K562 (cell line): ENCODE data around the gene GSTM1. TPM values are rescaled to one million over a fixed set of nuclear protein-coding genes. Genes with fewer than 3 reads are reported as not detected.

Experiments
- ATAC-seq: fragments of 200-7000 bp; cut with Tn5 transposase; 3 replicates; pipeline ENCODE4 v1.9.1; 2020; ENCODE audit warnings: moderate library complexity
- BruUV-seq: library from RNA; stranded (reverse); fragments of 400-500 nt; replicated peaks from 2 replicates; lab custom pipeline; 2021; lab: Mats Ljungman, UMichigan
- CTCF ChIA-PET: fragments of 300-600 bp; formaldehyde crosslinking; extraction: SDS; loops from one replicate; lab custom pipeline; 2021; ENCODE audit warnings: low intra/inter-chr PET ratio; lab: Yijun Ruan, JAX
- POLR2A ChIA-PET: fragments of 300-600, 350-650 bp; sonication (Branson Sonifier 250); formaldehyde crosslinking; extraction: SDS; loops from one replicate; lab custom pipeline; 2021; ENCODE audit warnings: antibody characterized with exemption, inconsistent platforms; lab: Yijun Ruan, JAX
- DNase-seq, 4 experiments: peaks; one replicate each; pipeline versions ENCODE4 v3.0.0 to v3.0.0-alpha.2; 2011 to 2018; ENCODE audit warnings: low spot score in 3 of 4, mixed read lengths in 3 of 4; ENCODE audit errors: extremely low read depth in 1 of 4
- FAIRE-seq: peaks from 2 replicates; lab custom pipeline; 2011; peaks lifted over from hg19 to GRCh38; lab: Jason Lieb, UNC
- H2AFZ ChIP-seq: 2 replicates; pipeline ENCODE4 v1.6.0; 2011; ENCODE audit warnings: low read depth, low read length, control low read depth, inconsistent platforms
- H3K27ac ChIP-seq: fragments of 200-600 bp; 3 replicates; pipeline ENCODE4 v1.8.0; 2011; ENCODE audit warnings: low read depth, mild to moderate bottlenecking, control low read depth, inconsistent platforms, low read length, moderate library complexity, mixed read lengths; ENCODE audit errors: extremely low read depth
- H3K27me3 ChIP-seq, 2 experiments: fragments of 300-600 bp in 1 of 2; 2 replicates in 1 of 2; 3 replicates in 1 of 2; pipeline versions ENCODE4 v1.6.0 to v1.8.0; 2011; ENCODE audit warnings: inconsistent platforms in 2 of 2, low read length in 2 of 2, mild to moderate bottlenecking in 1 of 2, mixed read lengths in 1 of 2, moderate library complexity in 1 of 2; ENCODE audit not compliant: control insufficient read depth in 2 of 2, insufficient read depth in 2 of 2
- H3K36me3 ChIP-seq: fragments of 300-600 bp; 3 replicates; pipeline ENCODE4 v1.8.0; 2011; ENCODE audit warnings: mild to moderate bottlenecking, low read length, inconsistent platforms; ENCODE audit not compliant: control insufficient read depth, insufficient read depth
- H3K4me1 ChIP-seq, 2 experiments: fragments of 200-600 bp in 1 of 2; replicated peaks in 1 of 2; 2 replicates in 1 of 2; 3 replicates in 1 of 2; pipeline versions ENCODE4 v1.5.1 to v1.8.0; 2011; ENCODE audit warnings: inconsistent platforms in 2 of 2, low read length in 2 of 2, mild to moderate bottlenecking in 1 of 2, mixed read lengths in 1 of 2, moderate library complexity in 1 of 2; ENCODE audit not compliant: control insufficient read depth in 2 of 2, insufficient read depth in 2 of 2
- H3K4me2 ChIP-seq: 2 replicates; pipeline ENCODE4 v1.6.1; 2011; ENCODE audit warnings: low read length, control low read depth, inconsistent platforms, mixed read lengths; ENCODE audit not compliant: insufficient read depth
- H3K4me3 ChIP-seq: fragments of 200-600 bp; sonication (generic), shearing (Covaris generic); 2 replicates; pipeline ENCODE4 v1.5.1; 2016; ENCODE audit warnings: control low read depth, inconsistent platforms
- H3K79me2 ChIP-seq: fragments of 200-600 bp; 3 replicates; pipeline ENCODE4 v1.8.0; 2011; ENCODE audit warnings: low read length, inconsistent platforms; ENCODE audit not compliant: control insufficient read depth, insufficient read depth
- H3K9ac ChIP-seq, 2 experiments: 2 replicates each; pipeline versions ENCODE4 v1.6.0 to v1.6.1; 2011; ENCODE audit warnings: low read depth in 2 of 2, low read length in 2 of 2, control low read depth in 1 of 2, inconsistent platforms in 1 of 2, mild to moderate bottlenecking in 1 of 2, mixed read lengths in 1 of 2; ENCODE audit not compliant: insufficient read depth in 1 of 2
- H3K9me1 ChIP-seq: one replicate; pipeline ENCODE4 v1.6.0; 2011; ENCODE audit warnings: inconsistent platforms, mild to moderate bottlenecking, low read length, moderate library complexity; ENCODE audit not compliant: control insufficient read depth, insufficient read depth
- H3K9me3 ChIP-seq: replicated peaks from 2 replicates; pipeline ENCODE4 v1.5.1; 2011; ENCODE audit warnings: low read depth, low read length, inconsistent platforms; ENCODE audit not compliant: control insufficient read depth, insufficient read depth
- H4K20me1 ChIP-seq: replicated peaks from 2 replicates; pipeline ENCODE4 v1.6.1; 2011; ENCODE audit warnings: low read length, inconsistent platforms, mixed read lengths; ENCODE audit not compliant: control insufficient read depth, insufficient read depth
- CBX1 ChIP-seq: sonication (generic); IDR thresholded peaks from 2 replicates; pipeline ENCODE4 v1.6.1; 2016; ENCODE audit warnings: antibody characterized with exemption, low read depth, mild to moderate bottlenecking
- DACH1 ChIP-seq: fragments of 450-650 bp; IDR thresholded peaks from 2 replicates; pipeline ENCODE4 v1.6.1; 2018; ENCODE audit not compliant: partially characterized antibody
- FOXO4 ChIP-seq: fragments of 450-650 bp; formaldehyde crosslinking; IDR thresholded peaks from 2 replicates; pipeline ENCODE4 v1.4.0; 2020; ENCODE audit warnings: mild to moderate bottlenecking, moderate library complexity
- KLF16 ChIP-seq: IDR thresholded peaks from 2 replicates; pipeline ENCODE4 v1.6.1; 2016; ENCODE audit warnings: antibody characterized with exemption
- MBD2 ChIP-seq: sonication (generic); IDR thresholded peaks from 2 replicates; pipeline ENCODE4 v1.6.1; 2016; ENCODE audit warnings: low read depth, borderline replicate concordance
- NBN ChIP-seq: fragments of 450-650 bp; IDR thresholded peaks from 2 replicates; pipeline ENCODE4 v1.6.1; 2016; ENCODE audit warnings: low read depth, mild to moderate bottlenecking
- NFATC3 ChIP-seq: fragments of 450-650 bp; IDR thresholded peaks from 2 replicates; pipeline ENCODE4 v1.6.1; 2017; ENCODE audit warnings: mild to moderate bottlenecking
- NR2C1 ChIP-seq, 2 experiments: fragments of 450-650 bp; IDR thresholded peaks; 2 replicates each; pipeline ENCODE4 v1.6.1; 2017; ENCODE audit warnings: mild to moderate bottlenecking in 2 of 2, antibody characterized with exemption in 1 of 2, inconsistent platforms in 1 of 2, missing compliant biosample characterization in 1 of 2, missing genetic modification characterization in 1 of 2
- PHTF2 ChIP-seq: fragments of 250-450 bp; sonication (Bioruptor Pico); IDR thresholded peaks from 2 replicates; pipeline ENCODE4 v1.5.0; 2021; ENCODE audit warnings: mild to moderate bottlenecking
- PKNOX1 ChIP-seq: fragments of 450-650 bp; IDR thresholded peaks from 2 replicates; pipeline ENCODE4 v1.6.1; 2016
- RHOXF2B ChIP-seq: fragments of 250-450 bp; sonication (Bioruptor Pico); conservative IDR thresholded peaks from 2 replicates; pipeline ENCODE4 v1.5.1; 2021
- SOX6 ChIP-seq: fragments of 450-650 bp; IDR thresholded peaks from 2 replicates; pipeline ENCODE4 v1.6.1; 2014; ENCODE audit warnings: mild to moderate bottlenecking
- TRIM28 ChIP-seq: fragments of 450-650 bp; IDR thresholded peaks from 2 replicates; pipeline ENCODE4 v1.6.1; 2017
- U2AF2 ChIP-seq: fragments of 200-400 bp; formaldehyde crosslinking; optimal IDR thresholded peaks from 2 replicates; pipeline ENCODE3; 2017; ENCODE audit warnings: low read depth, mild to moderate bottlenecking, low read length
- ZC3H8 ChIP-seq: fragments of 450-650 bp; IDR thresholded peaks from 2 replicates; pipeline ENCODE4 v1.6.1; 2017
- ZNF174 ChIP-seq: fragments of 250-450 bp; sonication (Bioruptor Pico); IDR thresholded peaks from 2 replicates; pipeline ENCODE4 v1.4.0; 2020; ENCODE audit warnings: mild to moderate bottlenecking
- ZNF445 ChIP-seq: fragments of 250-450 bp; sonication (Bioruptor Pico); IDR thresholded peaks from 2 replicates; pipeline ENCODE4 v1.4.0; 2020; ENCODE audit warnings: low read depth, mild to moderate bottlenecking, moderate library complexity
- WGBS: fragments of 100-300 bp; shearing (Covaris generic); methylation state at CpG from one replicate; pipeline ENCODE4 v1.1.6; 2016; ENCODE audit warnings: low coverage, mixed read lengths; ENCODE audit not compliant: insufficient coverage; ENCODE audit errors: missing lambda C conversion rate; 5-methylcytosine and 5-hydroxymethylcytosine counted together
- in situ Hi-C: fragments of 300-500 bp; cut with MboI; formaldehyde crosslinking; loops from 4 replicates; pipeline ENCODE4 v1.15.0; 2018; ENCODE audit warnings: inconsistent platforms, mixed read lengths
- intact Hi-C: fragments of 100-400 bp; cut with micrococcal nuclease; formaldehyde crosslinking; loops from 2 replicates; pipeline ENCODE4 v1.14.2; 2022
- polyA plus RNA-seq, 8 experiments: library from polyadenylated mRNA; depleted of rRNA in 4 of 8; stranded (reverse) in 5 of 8; unstranded in 3 of 8; fragments of >200 nt; fragmentation: Nextera tagmentation in 2 of 8; fragmentation: Illumina TruSeq in 1 of 8; extraction: Ambion mirVana in 2 of 8; extraction: Trizol in 1 of 8; gene quantifications; 2 replicates each; pipeline versions ENCODE4 v1.2.1 to v1.2.3, GENCODE V29; 2011 to 2014; ENCODE audit warnings: inconsistent platforms in 1 of 8, missing spikeins in 1 of 8
- total RNA-seq, 7 experiments: library from RNA; depleted of rRNA in 6 of 7; stranded (reverse); fragments of >200 nt in 6 of 7; fragmentation: Illumina TruSeq in 2 of 7; extraction: Trizol in 2 of 7; gene quantifications; 2 replicates each; pipeline versions ENCODE4 v1.2.1 to v1.2.3, GENCODE V29; 2011 to 2021; ENCODE audit warnings: low replicate concordance in 1 of 7
- TF ChIP-seq, protein P1 (sequence below), 3 experiments: fragments of 200-800 bp in 1 of 3; sonication (Bioruptor generic) in 1 of 3; sonication (generic) in 1 of 3; formaldehyde crosslinking in 1 of 3; IDR thresholded peaks; 2 replicates each; pipeline versions ENCODE4 v1.6.1 to v1.8.0; 2016 to 2022; ENCODE audit warnings: mild to moderate bottlenecking in 2 of 3, missing compliant biosample characterization in 2 of 3, missing genetic modification characterization in 2 of 3, missing genetic modification reagents in 1 of 3
- TF ChIP-seq, protein P2 (sequence below): sonication (generic); formaldehyde crosslinking; IDR thresholded peaks from 2 replicates; pipeline ENCODE4 v1.8.0; 2023; ENCODE audit warnings: mild to moderate bottlenecking, missing genetic modification reagents

Gene GSTM1
- total and polyA plus RNA-seq, 9 of the 15 experiments (the other 6 are each of a cell fraction or from before 2014, with no cell fraction given) = not detected

DNA sequence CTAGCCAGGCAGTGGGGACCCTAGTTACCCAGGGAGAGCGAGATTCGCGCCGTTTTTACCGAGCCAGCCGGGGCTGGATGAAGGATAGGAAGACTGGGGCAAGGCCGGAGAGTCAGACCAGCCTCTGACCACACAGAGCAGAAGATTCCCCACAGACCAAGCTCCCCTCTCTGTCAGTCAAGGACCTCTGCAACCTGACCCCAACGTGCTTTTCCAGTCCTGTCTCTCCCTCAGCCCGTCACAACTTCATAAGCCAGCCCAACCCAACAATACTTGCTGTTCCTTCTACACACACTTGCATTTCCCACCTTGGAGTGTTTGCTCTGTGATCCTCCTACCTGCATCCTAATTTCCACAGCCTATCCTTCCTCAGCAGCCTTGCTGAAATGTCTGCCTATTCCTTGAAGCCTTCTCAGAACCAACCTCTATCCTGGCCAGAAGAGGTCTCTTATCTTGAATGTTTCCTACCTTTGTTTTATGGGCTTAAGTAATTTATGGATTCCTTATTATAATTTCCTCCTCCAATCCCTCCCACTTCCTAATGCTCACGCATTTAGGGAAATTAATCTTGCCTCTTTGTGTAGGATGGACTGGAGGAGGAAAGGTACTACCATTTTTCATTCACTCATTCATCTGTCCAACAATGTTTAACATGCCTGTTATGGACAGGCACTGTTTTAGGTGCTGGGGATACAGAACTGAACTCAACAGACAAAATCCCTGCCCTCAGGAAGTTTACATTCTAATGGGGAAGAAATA, 53.2 kb downstream of the GSTM1 start, which contains the start of gene GSTM3:
GSTM3 (minus strand) TSS at position 424 of the 759 bp plus-strand sequence. CDS start 751 bp downstream, outside the sequence.
- peak; percentile 47 for ATAC-seq
- ChIA-PET POLR2A (interaction anchor here (0.6 kb wide), 1 partner anchor 74 kb away, joined by 3 read pairs; no protein-coding TSS in a partner anchor), CTCF (no interaction called here)
- intact Hi-C loops (no loop called here), in situ Hi-C loops (no loop called here)
- H3K9me1 ChIP-seq = no peaks in the 10 kb centered on the region
- peaks cover 7 to 8% of the 10 kb centered on the region in 2 experiments; a peak in 3 of 5 replicates for H3K27me3 ChIP-seq
- H3K4me1 ChIP-seq = peaks cover 0 to 12% of the 10 kb centered on the region in 2 experiments; a peak in 2 of 5 replicates
- peak within 1 kb of the TSS; percentile 30 to 50; a peak in 3 of 4 replicates for H3K9ac ChIP-seq
- H3K36me3 ChIP-seq = no peaks in the 10 kb centered on the region
- no peak within 1 kb of the TSS; the same call in 2 of the 3 replicates for H3K27ac ChIP-seq
- H4K20me1 ChIP-seq = no peaks in the 10 kb centered on the region
- FAIRE-seq = no peak
- 18% methylated on average over 10 of the region's 10 CpGs for WGBS
- no peak for DNase-seq
- no peaks in the 10 kb centered on the region for H3K9me3 ChIP-seq
- no TSS peak for BruUV-seq
- H3K79me2 ChIP-seq = no peaks in the 10 kb centered on the region
- peak within 1 kb of the TSS; percentile 87 for H2AFZ ChIP-seq
- H3K4me2 ChIP-seq = peak within 1 kb of the TSS; percentile 39
- peak within 1 kb of the TSS; percentile 34 for H3K4me3 ChIP-seq
- no peak for TF ChIP-seq CBX1
- no peak for TF ChIP-seq RHOXF2B (CRISPR knock-in tag)
- no peak for TF ChIP-seq U2AF2
- no peak for TF ChIP-seq KLF16
- no peak for TF ChIP-seq NR2C1 (IDR thresholded peaks at IDR 0.05)
- no peak for TF ChIP-seq NR2C1 (tag; IDR thresholded peaks at IDR 0.05)
- TF ChIP-seq ZNF174 (CRISPR knock-in tag) = no peak
- TF ChIP-seq NBN = no peak
- no peak for TF ChIP-seq DACH1
- peak; percentile 26; the same call in 1 of the 2 replicates for TF ChIP-seq PKNOX1
- TF ChIP-seq, protein P1, sequence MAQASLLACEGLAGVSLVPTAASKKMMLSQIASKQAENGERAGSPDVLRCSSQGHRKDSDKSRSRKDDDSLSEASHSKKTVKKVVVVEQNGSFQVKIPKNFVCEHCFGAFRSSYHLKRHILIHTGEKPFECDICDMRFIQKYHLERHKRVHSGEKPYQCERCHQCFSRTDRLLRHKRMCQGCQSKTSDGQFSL (CRISPR knock-in tag; IDR thresholded peaks at IDR 0.05) = no peak
- TF ChIP-seq, protein P1 (tag; IDR thresholded peaks at IDR 0.05) = no peak
- no peak for TF ChIP-seq PHTF2 (CRISPR knock-in tag)
- TF ChIP-seq ZNF445 (CRISPR knock-in tag) = no peak
- TF ChIP-seq TRIM28 = 0 out of 2 replicates have a peak, but pooled peaks have one; percentile 33
- no peak for TF ChIP-seq ZC3H8
- no peak for TF ChIP-seq SOX6
- no peak for TF ChIP-seq NFATC3
- TF ChIP-seq, protein P2, sequence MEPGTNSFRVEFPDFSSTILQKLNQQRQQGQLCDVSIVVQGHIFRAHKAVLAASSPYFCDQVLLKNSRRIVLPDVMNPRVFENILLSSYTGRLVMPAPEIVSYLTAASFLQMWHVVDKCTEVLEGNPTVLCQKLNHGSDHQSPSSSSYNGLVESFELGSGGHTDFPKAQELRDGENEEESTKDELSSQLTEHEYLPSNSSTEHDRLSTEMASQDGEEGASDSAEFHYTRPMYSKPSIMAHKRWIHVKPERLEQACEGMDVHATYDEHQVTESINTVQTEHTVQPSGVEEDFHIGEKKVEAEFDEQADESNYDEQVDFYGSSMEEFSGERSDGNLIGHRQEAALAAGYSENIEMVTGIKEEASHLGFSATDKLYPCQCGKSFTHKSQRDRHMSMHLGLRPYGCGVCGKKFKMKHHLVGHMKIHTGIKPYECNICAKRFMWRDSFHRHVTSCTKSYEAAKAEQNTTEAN = no peak
- no peak for TF ChIP-seq MBD2
- no peak for TF ChIP-seq FOXO4
